Activated B cell treated with CpG ODN at 0.5 μM for 24 hours (primary cell): Measurements from ENCODE around the gene RBBP8NL. TPM values are rescaled to one million over a fixed set of nuclear protein-coding genes. Genes with fewer than 3 reads are reported as not detected.

Source experiments
- ATAC-seq: fragments of 200-7000 bp; cut with Tn5 transposase; one replicate; pipeline ENCODE4 v1.10.0; 2021; ENCODE audit warnings: low read depth, mild to moderate bottlenecking, moderate library complexity
- CTCF ChIA-PET: fragments of 350-600 bp; sonication (Branson Sonifier 250); formaldehyde crosslinking; loops from one replicate; lab custom pipeline; 2021; ENCODE audit warnings: antibody characterized with exemption; lab: Charles Lee
- POLR2A ChIA-PET: fragments of 350-600 bp; sonication (Branson Sonifier 250); formaldehyde crosslinking; loops from one replicate; lab custom pipeline; 2021; ENCODE audit warnings: antibody characterized with exemption; lab: Charles Lee
- DNase-seq: peaks from one replicate; pipeline ENCODE4 v3.0.0; 2022
- H3K27ac Mint-ChIP-seq: one replicate; pipeline ENCODE4 v1.8.0; 2020; ENCODE audit warnings: mixed read lengths
- H3K27me3 Mint-ChIP-seq: one replicate; pipeline ENCODE4 v1.8.0; 2021; ENCODE audit warnings: mixed read lengths
- H3K36me3 Mint-ChIP-seq: one replicate; pipeline ENCODE4 v1.8.0; 2021; ENCODE audit warnings: low read depth, mixed read lengths
- H3K4me1 Mint-ChIP-seq: one replicate; pipeline ENCODE4 v1.8.0; 2021; ENCODE audit warnings: mixed read lengths
- H3K4me3 Mint-ChIP-seq: one replicate; pipeline ENCODE4 v1.8.0; 2020; ENCODE audit warnings: mild to moderate bottlenecking, mixed read lengths
- H3K9me3 Mint-ChIP-seq: one replicate; pipeline ENCODE4 v1.8.0; 2020; ENCODE audit warnings: mixed read lengths
- intact Hi-C: fragments of 100-400 bp; cut with micrococcal nuclease; formaldehyde crosslinking; loops from one replicate; pipeline ENCODE4 v1.15.1; 2024
- total RNA-seq: library from RNA; stranded (reverse); gene quantifications from 2 replicates; pipeline ENCODE4 v1.2.3, GENCODE V29; 2022
- TF ChIP-seq, protein P1 (sequence below): fragments of 200-600 bp; IDR thresholded peaks from one replicate; pipeline ENCODE4 v1.8.0; 2022; ENCODE audit warnings: antibody characterized with exemption, mild to moderate bottlenecking

Gene RBBP8NL
- total RNA-seq, 1 donor from 2014 or later = not detected

DNA sequence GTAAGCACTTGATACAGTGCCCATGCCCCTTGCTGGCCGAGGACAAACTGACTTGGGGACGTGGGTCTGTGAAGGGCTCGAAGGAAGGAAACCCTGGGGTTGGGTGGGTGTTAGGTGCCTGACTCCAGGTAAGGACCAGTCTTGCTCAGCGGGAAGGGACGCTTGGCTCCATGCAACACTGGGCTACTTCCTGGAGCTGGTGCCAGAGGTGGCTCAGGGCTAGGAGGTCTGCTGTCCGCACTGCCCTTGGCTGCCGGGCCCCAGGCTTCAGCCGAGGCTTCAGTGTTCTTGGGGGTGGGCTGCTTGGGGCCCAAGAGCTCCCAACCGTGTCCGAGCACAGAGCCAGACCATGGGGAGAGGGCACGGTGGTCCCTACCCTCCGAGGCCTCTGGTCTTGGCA, 43.1 kb upstream of the RBBP8NL start:
- intact Hi-C loops = no loop called here
- Mint-ChIP-seq H3K36me3 (no peaks in the 10 kb centered on the region), H3K27ac (no peak overlapping the region), H3K27me3 (peaks cover 26% of the 10 kb centered on the region), H3K4me3 (no peak overlapping the region), H3K4me1 (peaks cover 1% of the 10 kb centered on the region), H3K9me3 (no peaks in the 10 kb centered on the region)
- POLR2A ChIA-PET = no interaction called here
- TF ChIP-seq, protein P1, sequence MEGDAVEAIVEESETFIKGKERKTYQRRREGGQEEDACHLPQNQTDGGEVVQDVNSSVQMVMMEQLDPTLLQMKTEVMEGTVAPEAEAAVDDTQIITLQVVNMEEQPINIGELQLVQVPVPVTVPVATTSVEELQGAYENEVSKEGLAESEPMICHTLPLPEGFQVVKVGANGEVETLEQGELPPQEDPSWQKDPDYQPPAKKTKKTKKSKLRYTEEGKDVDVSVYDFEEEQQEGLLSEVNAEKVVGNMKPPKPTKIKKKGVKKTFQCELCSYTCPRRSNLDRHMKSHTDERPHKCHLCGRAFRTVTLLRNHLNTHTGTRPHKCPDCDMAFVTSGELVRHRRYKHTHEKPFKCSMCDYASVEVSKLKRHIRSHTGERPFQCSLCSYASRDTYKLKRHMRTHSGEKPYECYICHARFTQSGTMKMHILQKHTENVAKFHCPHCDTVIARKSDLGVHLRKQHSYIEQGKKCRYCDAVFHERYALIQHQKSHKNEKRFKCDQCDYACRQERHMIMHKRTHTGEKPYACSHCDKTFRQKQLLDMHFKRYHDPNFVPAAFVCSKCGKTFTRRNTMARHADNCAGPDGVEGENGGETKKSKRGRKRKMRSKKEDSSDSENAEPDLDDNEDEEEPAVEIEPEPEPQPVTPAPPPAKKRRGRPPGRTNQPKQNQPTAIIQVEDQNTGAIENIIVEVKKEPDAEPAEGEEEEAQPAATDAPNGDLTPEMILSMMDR = no peak
- ATAC-seq (no peak), DNase-seq (no peak)
- CTCF ChIA-PET = no interaction called here

DNA sequence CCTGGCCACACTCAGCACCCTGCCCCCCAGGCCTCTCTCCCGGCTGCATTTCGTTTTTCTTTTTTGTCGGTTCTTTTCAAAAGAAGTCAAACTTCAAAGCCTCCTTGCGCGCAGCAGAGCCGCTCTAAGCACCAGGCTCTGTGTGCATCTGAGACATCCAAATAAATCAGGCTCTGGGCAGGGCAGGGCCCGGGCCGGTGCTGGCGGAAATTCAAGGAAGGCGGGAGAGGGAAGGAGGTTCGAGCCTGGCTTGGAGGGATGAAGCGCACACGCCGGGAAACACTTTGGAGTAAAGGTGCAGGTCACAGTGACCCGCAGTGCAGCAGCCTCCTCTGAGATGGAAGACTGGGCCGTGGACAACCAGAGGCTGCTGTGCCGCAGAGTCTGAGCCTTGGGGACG, 42.7 kb upstream of the RBBP8NL start:
- peaks cover 26% of the 10 kb centered on the region for H3K27me3 Mint-ChIP-seq

DNA sequence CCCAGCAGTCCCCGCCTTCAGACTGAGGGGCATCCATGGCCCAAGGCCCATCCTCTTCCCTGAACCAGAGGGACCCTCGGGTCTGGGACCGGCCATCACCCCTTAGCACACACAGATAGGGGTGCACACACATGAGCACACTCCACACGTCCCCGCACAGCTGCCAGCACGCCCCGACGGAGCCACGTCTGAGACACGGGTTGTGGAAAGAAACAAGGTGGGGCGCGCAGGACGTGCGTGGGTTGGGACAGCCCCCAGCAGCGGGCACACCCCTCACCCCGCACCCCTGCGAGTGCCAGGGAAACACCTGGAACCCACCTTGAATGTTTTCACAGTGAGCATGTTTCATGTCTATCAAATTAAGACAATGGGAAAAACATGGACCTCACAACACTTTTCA, 42.0 kb upstream of the RBBP8NL start:
- Mint-ChIP-seq H3K36me3 (no peaks in the 10 kb centered on the region), H3K27me3 (peaks cover 25% of the 10 kb centered on the region), H3K4me1 (no peaks in the 10 kb centered on the region), H3K4me3 (no peak overlapping the region), H3K27ac (no peak overlapping the region), H3K9me3 (no peaks in the 10 kb centered on the region)
- POLR2A ChIA-PET = interaction anchor here (1.1 kb wide), 1 partner anchor 30 kb away, joined by 7 read pairs; no protein-coding TSS in a partner anchor
- DNase-seq (no peak), ATAC-seq (no peak)
- TF ChIP-seq, protein P1 = no peak
- CTCF ChIA-PET = no interaction called here
- intact Hi-C loops = no loop called here

More for the DNA sequence above, 42.7 kb upstream of the RBBP8NL start:
- no peaks in the 10 kb centered on the region for H3K36me3 Mint-ChIP-seq
- H3K27ac Mint-ChIP-seq = no peak overlapping the region
- peaks cover 1% of the 10 kb centered on the region for H3K4me1 Mint-ChIP-seq
- TF ChIP-seq, protein P1 = no peak
- no peak for DNase-seq
- CTCF ChIA-PET = no interaction called here
- no peak overlapping the region for H3K4me3 Mint-ChIP-seq
- H3K9me3 Mint-ChIP-seq = no peaks in the 10 kb centered on the region
- no peak for ATAC-seq
- intact Hi-C loops = no loop called here
- POLR2A ChIA-PET = interaction anchor here (1.1 kb wide), 1 partner anchor 31 kb away, joined by 7 read pairs; no protein-coding TSS in a partner anchor

DNA sequence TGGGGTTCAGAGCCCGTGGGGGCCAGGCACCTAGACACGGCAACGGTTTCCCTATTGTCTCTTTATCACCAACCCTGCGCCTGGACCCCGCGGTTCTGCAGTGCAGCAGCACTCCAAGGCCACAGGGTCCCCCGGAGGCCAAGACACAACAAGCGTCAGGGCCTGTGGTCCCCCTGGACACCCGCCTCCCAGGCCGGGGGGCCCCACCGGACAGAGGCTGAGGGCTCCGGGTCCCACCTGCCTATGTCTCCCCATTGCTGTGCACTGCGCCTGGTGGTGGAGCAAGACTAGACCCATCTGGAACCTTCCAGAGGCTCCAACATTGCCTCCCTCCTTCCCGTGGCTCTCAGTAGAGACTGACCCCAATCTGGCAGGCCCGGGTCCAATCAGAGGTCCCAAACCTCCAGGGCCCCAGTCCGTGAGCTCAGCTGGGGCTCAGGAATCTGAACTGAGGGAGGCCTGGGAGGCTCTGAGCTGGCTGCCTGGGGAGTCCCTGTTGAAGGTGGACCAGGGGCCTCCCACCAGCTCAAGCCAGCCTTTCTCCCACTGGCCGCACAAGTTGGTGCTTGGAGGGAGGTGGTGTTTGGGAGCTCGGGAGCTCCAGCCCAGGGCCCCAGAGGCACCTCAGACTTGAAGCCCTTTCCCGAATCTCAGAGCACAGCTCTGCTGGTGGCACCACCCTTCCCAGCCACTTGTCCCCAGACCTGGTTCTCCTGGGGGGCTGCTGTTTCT, 39.6 kb upstream of the RBBP8NL start:
- DNase-seq = no peak
- intact Hi-C loops = no loop called here
- TF ChIP-seq, protein P1 = no peak
- no peak overlapping the region for H3K27ac Mint-ChIP-seq
- ChIA-PET POLR2A (no interaction called here), CTCF (no interaction called here)
- ATAC-seq = no peak
- H3K4me1 Mint-ChIP-seq = no peaks in the 10 kb centered on the region
- no peaks in the 10 kb centered on the region for H3K9me3 Mint-ChIP-seq
- H3K36me3 Mint-ChIP-seq = no peaks in the 10 kb centered on the region
- no peak overlapping the region for H3K4me3 Mint-ChIP-seq
- peaks cover 17% of the 10 kb centered on the region for H3K27me3 Mint-ChIP-seq

DNA sequence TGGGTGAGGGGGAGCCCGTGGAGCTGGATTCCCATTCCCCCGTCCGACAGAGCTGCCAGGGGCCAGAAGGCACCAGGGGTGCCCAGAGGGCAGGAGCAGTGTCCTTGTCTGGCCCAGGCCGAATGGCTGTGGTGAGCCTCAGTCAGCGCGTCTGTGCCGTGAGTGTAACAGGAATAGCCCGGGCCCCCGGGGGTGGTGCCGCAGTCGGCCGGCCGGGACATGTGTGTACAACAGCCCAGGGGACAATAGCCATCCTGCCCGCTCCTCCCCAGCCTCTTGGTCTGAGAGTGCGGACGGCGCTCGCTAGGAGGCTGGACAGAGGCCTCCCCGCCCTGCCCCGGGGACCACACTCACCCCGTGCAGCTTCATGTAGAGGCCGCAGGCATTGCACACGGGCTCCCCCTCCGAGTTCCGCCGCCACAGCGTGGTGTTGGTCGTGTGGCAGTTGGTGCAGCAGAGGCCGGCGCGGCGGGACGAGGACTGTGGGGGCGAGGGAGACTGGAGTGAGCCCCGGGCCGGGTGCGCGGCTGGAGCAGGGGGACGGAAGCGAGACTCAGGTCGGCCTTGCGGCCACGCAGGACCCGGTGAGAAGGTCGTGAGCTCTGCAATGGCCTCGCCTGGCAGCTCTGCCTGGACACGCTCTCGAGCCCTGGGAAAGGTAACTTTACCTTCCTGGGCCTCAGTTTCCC, 38.9 kb upstream of the RBBP8NL start:
- Mint-ChIP-seq H3K4me3 (no peak overlapping the region), H3K36me3 (no peaks in the 10 kb centered on the region), H3K27ac (no peak overlapping the region), H3K27me3 (peaks cover 15% of the 10 kb centered on the region), H3K4me1 (no peaks in the 10 kb centered on the region), H3K9me3 (no peaks in the 10 kb centered on the region)
- DNase-seq (no peak), ATAC-seq (no peak)
- ChIA-PET POLR2A (no interaction called here), CTCF (no interaction called here)
- intact Hi-C loops = no loop called here
- TF ChIP-seq, protein P1 = no peak
